Measurements from ENCODE around the gene ZNF333. TPM values are rescaled to one million over a fixed set of nuclear protein-coding genes. Genes with fewer than 3 reads are reported as not detected.

ZNF333 gene
- polyA plus RNA-seq, 3 donors = 13.9 to 29.0 (median 27.3) TPM

Other genes with a start within 250 kb of the ZNF333 start
- gene PTGER1, start 214.7 kb upstream of the ZNF333 start, polyA plus RNA-seq (ENCODE audit: insufficient read length in 3 of 3) = 1 to 10 TPM; 5.6 to 7.0 (median 6.3) TPM
- 100 to 1,000 TPM in 1 of 3 donors, 10 to 100 TPM in 2; 93.8 to 104 (median 97.9) TPM for gene GIPC1, start 193.9 kb upstream of the ZNF333 start, polyA plus RNA-seq (ENCODE audit: insufficient read length in 3 of 3)
- gene DNAJB1, start 171.7 kb upstream of the ZNF333 start, polyA plus RNA-seq (ENCODE audit: insufficient read length in 3 of 3) = 100 to 1,000 TPM in 1 of 3 donors, 10 to 100 TPM in 2; 93.2 to 109 (median 95.9) TPM
- gene TECR, start 160.5 kb upstream of the ZNF333 start, polyA plus RNA-seq (ENCODE audit: insufficient read length in 3 of 3) = 100 to 1,000 TPM; 156 to 183 (median 160) TPM
- 100 to 1,000 TPM; 107 to 138 (median 131) TPM for gene NDUFB7, start 118.0 kb upstream of the ZNF333 start, polyA plus RNA-seq (ENCODE audit: insufficient read length in 3 of 3)
- gene CLEC17A, start 107.0 kb upstream of the ZNF333 start, polyA plus RNA-seq (ENCODE audit: insufficient read length in 3 of 3) = under 1 TPM in 2 of 3 donors, not detected in 1; 0.10 to 0.18 TPM
- under 1 TPM in 1 of 3 donors, not detected in 2; 0.10 TPM for gene ADGRE3, start 15.2 kb upstream of the ZNF333 start, polyA plus RNA-seq (ENCODE audit: insufficient read length in 3 of 3)
- gene ADGRE2, start 88.5 kb downstream of the ZNF333 start, polyA plus RNA-seq (ENCODE audit: insufficient read length in 3 of 3) = under 1 TPM; 0.30 to 0.48 (median 0.48) TPM
- gene OR7A5, start 145.1 kb downstream of the ZNF333 start, polyA plus RNA-seq (ENCODE audit: insufficient read length in 3 of 3) = not detected
- under 1 TPM; 0.06 to 0.12 (median 0.11) TPM for gene OR7C1, start 145.1 kb downstream of the ZNF333 start, polyA plus RNA-seq (ENCODE audit: insufficient read length in 3 of 3)
- not detected for gene OR7A10, start 158.9 kb downstream of the ZNF333 start, polyA plus RNA-seq (ENCODE audit: insufficient read length in 3 of 3)
- gene OR7A17, start 196.1 kb downstream of the ZNF333 start, polyA plus RNA-seq (ENCODE audit: insufficient read length in 3 of 3) = under 1 TPM in 2 of 3 donors, not detected in 1; 0.09 TPM

Measured in renal pelvis (tissue), 3 donors.